ENCODE results near the gene HEATR3. TPM values are rescaled to one million over a fixed set of nuclear protein-coding genes. Genes with fewer than 3 reads are reported as not detected.

The HEATR3 gene
- total RNA-seq, 4 donors from 2014 or later, result 17.6 to 42.2 (median 25.8) TPM

DNA sequence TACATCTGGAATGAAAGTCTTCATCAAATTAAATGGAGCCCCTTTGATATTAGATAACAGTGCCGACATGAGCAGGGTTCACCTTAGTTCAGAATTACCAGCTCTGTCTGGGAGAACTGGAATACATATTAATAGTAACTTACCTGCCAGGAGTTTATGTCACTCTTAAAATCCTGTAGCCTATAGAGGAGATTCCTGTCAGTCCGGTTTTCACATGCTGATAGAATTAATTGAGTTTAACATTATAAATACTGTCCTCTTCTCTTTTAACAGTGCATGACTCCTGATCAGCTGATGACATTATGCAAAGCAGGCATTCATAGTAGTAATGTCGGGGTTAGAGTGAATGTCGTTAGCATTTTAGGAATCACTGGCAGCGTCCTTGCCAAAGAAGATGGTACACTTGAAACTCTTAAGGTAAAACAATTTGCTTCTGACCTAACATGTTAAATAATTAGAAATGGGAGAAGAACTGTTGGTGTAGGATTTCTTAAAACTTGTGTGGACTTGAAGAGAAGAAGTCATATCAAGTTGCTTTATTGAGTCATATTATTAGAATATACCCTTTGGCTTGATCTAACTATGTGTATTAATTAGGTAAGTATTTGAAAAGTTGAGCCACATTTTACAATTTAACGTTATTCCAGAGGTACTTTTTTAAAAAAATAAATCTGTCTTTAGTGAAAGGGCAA is 34.3 kb downstream of the HEATR3 start:
- no peak for DNase-seq
- TF ChIP-seq, protein P1, sequence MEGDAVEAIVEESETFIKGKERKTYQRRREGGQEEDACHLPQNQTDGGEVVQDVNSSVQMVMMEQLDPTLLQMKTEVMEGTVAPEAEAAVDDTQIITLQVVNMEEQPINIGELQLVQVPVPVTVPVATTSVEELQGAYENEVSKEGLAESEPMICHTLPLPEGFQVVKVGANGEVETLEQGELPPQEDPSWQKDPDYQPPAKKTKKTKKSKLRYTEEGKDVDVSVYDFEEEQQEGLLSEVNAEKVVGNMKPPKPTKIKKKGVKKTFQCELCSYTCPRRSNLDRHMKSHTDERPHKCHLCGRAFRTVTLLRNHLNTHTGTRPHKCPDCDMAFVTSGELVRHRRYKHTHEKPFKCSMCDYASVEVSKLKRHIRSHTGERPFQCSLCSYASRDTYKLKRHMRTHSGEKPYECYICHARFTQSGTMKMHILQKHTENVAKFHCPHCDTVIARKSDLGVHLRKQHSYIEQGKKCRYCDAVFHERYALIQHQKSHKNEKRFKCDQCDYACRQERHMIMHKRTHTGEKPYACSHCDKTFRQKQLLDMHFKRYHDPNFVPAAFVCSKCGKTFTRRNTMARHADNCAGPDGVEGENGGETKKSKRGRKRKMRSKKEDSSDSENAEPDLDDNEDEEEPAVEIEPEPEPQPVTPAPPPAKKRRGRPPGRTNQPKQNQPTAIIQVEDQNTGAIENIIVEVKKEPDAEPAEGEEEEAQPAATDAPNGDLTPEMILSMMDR (IDR thresholded peaks at IDR 0.05), result no peak
- TF ChIP-seq POLR2AphosphoS5 (IDR thresholded peaks at IDR 0.05), result no peak
- no peak for TF ChIP-seq POLR2A (IDR thresholded peaks at IDR 0.05)
- no peak for TF ChIP-seq EP300 (IDR thresholded peaks at IDR 0.05; ENCODE audit: low read depth)
- in situ Hi-C loops (cut with MboI; ENCODE audit: low pct_ligation_motif_present in 1 of 4, low pct_unique_long_range_greater_than_20kb in 1 of 4, low sequenced_read_pairs in 3 of 4) (no loop called here), intact Hi-C loops (cut with DNase I; ENCODE audit: low total_unique reads) (no loop called here)
- Histone ChIP-seq H3K27ac (no peak overlapping the region), H3K9me3 (no peaks in the 10 kb centered on the region), H3K4me1 (no peaks in the 10 kb centered on the region), H3K4me3 (no peak overlapping the region), H3K27me3 (no peaks in the 10 kb centered on the region), H3K36me3 (peaks cover 0 to 33% (median 13%) of the 10 kb centered on the region in 4 donors)
- 77 to 88% methylated on average over 3 to 6 of the region's 6 CpGs for WGBS, 2 donors (ENCODE audit: low coverage in 1 of 2)

DNA sequence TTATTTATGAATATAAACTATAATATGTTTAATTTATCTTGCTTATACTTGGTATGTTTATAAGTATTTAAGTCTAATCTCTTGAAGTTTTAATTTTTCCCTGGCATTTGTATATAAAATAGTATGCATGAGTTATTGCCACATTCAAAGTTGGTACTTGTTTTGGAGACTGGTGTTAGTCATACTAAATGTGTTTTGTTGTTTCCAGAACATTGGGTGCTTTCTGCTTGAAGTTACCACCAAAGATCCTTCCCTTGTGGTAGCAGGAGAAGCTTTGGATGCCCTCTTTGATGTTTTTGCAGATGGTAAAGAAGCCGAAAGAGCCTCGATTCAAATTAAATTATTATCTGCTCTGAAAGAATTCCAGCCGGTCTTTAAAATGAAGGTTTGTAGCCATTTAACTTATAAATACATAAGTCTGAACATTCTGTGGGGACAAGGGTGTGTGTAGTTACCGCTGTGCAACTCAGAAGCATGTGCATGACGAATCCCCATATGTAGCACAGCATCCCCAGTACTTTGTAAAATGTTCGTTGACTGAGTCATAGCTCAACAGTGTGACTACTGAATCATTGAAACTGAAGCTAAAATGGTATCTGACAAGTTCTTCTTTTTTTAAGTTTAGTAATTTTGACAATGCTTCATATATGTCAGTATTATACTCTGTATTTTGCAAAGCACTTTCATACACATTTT is 36.4 kb downstream of the HEATR3 start:
- Histone ChIP-seq H3K4me1 (no peaks in the 10 kb centered on the region), H3K36me3 (peaks cover 0 to 41% (median 13%) of the 10 kb centered on the region in 4 donors), H3K27me3 (no peaks in the 10 kb centered on the region), H3K27ac (no peak overlapping the region), H3K9me3 (no peaks in the 10 kb centered on the region), H3K4me3 (no peak overlapping the region)
- in situ Hi-C loops (cut with MboI; ENCODE audit: low pct_ligation_motif_present in 1 of 4, low pct_unique_long_range_greater_than_20kb in 1 of 4, low sequenced_read_pairs in 3 of 4), result no loop called here
- 73 to 79% methylated on average over 3 to 6 of the region's 6 CpGs for WGBS, 2 donors (ENCODE audit: low coverage in 1 of 2)
- TF ChIP-seq EP300 (IDR thresholded peaks at IDR 0.05; ENCODE audit: low read depth), result no peak
- TF ChIP-seq, protein P1 (IDR thresholded peaks at IDR 0.05), result no peak
- intact Hi-C loops (cut with DNase I; ENCODE audit: low total_unique reads), result no loop called here
- no peak for DNase-seq

DNA sequence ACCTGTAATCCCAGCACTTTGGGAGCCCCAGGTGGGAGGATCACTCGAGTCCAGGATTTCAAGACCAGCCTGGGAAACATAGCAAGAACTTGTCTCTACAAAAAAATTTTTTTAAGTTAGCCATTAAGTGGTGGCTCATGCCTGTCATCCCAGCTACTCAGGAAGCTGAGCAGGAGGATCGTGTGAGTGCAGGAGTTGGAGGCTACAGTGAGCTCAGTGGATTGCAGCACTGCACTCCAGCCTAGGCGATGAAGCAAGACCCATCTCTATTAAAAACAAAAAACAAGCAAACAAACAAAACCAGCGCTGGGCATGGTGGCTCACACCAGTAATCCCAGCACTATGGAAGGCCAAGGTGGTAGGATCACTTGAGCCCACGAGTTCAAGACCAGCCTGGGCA is 38.0 kb downstream of the HEATR3 start:
- Histone ChIP-seq H3K27me3 (no peaks in the 10 kb centered on the region), H3K4me1 (no peaks in the 10 kb centered on the region), H3K4me3 (no peak overlapping the region), H3K27ac (no peak overlapping the region), H3K36me3 (peaks cover 0 to 38% (median 13%) of the 10 kb centered on the region in 4 donors), H3K9me3 (no peaks in the 10 kb centered on the region)
- in situ Hi-C loops (cut with MboI; ENCODE audit: low pct_ligation_motif_present in 1 of 4, low pct_unique_long_range_greater_than_20kb in 1 of 4, low sequenced_read_pairs in 3 of 4) (no loop called here), intact Hi-C loops (cut with DNase I; ENCODE audit: low total_unique reads) (no loop called here)
- TF ChIP-seq, protein P1 (IDR thresholded peaks at IDR 0.05), result no peak
- TF ChIP-seq EP300 (IDR thresholded peaks at IDR 0.05; ENCODE audit: low read depth) (no peak), POLR2A (IDR thresholded peaks at IDR 0.05) (no peak), POLR2AphosphoS5 (IDR thresholded peaks at IDR 0.05) (no peak)
- WGBS, 2 donors (ENCODE audit: low coverage in 1 of 2), result 79 to 92% methylated on average over 2 to 5 of the region's 5 CpGs
- no peak for DNase-seq

DNA sequence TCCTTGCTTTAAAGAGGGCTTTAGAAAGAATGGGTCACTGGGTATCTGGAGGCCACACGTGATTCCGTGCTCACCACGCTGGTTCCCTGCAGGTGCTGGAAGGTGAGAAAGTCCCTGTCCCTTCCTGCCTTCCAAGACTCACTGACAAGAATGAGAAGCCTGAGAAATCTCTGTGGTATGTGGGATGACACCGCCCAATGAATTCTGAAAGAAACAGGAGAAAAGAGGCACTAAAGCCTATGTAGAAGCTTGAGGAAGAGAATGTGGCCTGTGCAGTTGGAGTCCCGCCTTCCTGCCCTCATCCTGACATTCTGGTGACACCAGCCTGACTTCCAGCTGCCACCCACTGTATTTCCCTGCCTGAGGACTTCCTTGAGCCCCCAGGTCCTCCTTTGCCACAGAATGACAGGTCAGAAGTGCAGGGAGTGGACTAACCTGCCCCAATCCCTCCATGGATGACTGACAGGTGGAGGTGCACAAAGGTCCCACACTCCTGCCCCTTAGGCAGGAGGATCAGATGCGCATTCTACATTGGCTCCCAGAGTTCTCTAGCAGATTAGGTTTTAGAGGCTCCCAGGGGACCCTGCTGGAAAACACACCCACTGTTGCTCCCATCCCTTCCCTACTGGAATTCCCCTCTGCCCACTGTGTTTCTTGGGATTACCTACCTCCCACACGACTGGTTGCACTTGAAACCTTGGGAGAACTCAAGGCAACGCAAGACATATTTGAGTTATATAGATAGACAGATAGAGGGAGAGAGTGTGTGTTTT is 48.8 kb downstream of the HEATR3 start:
- H3K4me1 ChIP-seq, result no peaks in the 10 kb centered on the region
- H3K27ac ChIP-seq, result no peak overlapping the region
- 84 to 87% methylated on average over 7 to 8 of the region's 8 CpGs for WGBS, 2 donors (ENCODE audit: low coverage in 1 of 2)
- in situ Hi-C loops (cut with MboI; ENCODE audit: low pct_ligation_motif_present in 1 of 4, low pct_unique_long_range_greater_than_20kb in 1 of 4, low sequenced_read_pairs in 3 of 4) (no loop called here), intact Hi-C loops (cut with DNase I; ENCODE audit: low total_unique reads) (no loop called here)
- H3K27me3 ChIP-seq, result no peaks in the 10 kb centered on the region
- TF ChIP-seq POLR2AphosphoS5 (IDR thresholded peaks at IDR 0.05) (no peak), EP300 (IDR thresholded peaks at IDR 0.05; ENCODE audit: low read depth) (no peak)
- no peaks in the 10 kb centered on the region for H3K9me3 ChIP-seq
- no peak for DNase-seq
- no peak overlapping the region for H3K4me3 ChIP-seq
- H3K36me3 ChIP-seq, result no peaks in the 10 kb centered on the region

All from transverse colon (tissue), 4 donors.